HG03039 (cell line): ENCODE results near the gene PPP1R11.
"Not testable (repeated sequence)": the region's sequence is repeated elsewhere in the genome, so short reads cannot be mapped to it uniquely, and the experiment has no call there.

ENCODE experiments used
- ATAC-seq: cut with Tn5 transposase; IDR thresholded peaks from one replicate; pipeline ENCODE4 v1.9.1; 2021; ENCODE audit warnings: mild to moderate bottlenecking, moderate library complexity; ENCODE audit not compliant: unreplicated experiment

PPP1R11 gene

DNA sequence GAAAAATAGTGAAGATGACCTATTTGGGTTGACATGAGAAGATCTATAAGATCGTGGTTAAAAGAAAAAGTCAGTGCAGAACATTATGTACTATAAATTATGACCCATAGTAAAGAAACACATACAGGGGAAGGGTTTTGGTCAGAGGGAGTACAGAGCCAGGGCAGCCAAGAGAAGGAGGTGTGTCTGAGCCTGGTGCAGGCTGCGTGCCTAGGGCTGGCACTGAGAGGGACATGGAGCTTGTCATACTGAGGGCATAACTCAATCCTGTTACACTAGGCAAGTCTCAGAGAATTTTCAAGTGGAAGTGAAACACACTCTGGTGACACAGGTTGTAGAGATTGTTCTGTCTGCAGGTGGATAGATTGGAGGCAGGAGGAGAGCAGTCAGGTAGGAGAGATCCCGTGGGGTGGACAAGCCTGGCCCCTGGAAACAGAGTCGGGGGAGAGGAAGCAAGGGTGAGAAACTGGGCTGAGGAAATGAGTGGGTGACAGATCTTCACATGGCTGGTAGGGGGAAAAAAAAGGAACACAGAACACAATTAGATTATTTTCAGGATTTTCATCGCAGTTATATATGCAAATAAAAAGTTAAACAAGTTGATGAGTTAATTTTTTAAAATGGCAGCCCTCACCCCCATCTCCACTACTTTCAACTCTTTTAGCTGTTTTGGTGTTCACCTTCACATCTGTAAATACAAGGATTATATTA is 27.1 kb downstream of the PPP1R11 start:
- no peak for ATAC-seq

DNA sequence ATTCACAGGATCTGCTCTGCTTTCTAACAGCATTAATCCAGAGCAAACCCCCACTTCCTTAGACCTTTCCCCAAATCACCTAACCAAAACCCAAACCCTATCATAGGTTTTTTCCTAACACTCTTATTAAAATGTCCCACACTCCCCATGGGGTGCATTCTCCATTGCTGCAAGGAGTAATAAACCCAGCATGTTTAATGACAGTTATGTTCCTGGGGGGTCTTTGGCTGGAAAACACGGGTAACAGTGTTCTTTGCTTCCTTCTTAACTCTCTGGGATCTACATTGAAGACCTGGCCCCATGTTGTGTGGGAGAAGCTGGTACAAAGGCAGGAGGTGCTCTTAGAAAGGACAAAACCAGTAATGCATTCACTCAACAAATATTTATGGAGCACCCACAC is 29.8 kb downstream of the PPP1R11 start:
- ATAC-seq = no peak

DNA sequence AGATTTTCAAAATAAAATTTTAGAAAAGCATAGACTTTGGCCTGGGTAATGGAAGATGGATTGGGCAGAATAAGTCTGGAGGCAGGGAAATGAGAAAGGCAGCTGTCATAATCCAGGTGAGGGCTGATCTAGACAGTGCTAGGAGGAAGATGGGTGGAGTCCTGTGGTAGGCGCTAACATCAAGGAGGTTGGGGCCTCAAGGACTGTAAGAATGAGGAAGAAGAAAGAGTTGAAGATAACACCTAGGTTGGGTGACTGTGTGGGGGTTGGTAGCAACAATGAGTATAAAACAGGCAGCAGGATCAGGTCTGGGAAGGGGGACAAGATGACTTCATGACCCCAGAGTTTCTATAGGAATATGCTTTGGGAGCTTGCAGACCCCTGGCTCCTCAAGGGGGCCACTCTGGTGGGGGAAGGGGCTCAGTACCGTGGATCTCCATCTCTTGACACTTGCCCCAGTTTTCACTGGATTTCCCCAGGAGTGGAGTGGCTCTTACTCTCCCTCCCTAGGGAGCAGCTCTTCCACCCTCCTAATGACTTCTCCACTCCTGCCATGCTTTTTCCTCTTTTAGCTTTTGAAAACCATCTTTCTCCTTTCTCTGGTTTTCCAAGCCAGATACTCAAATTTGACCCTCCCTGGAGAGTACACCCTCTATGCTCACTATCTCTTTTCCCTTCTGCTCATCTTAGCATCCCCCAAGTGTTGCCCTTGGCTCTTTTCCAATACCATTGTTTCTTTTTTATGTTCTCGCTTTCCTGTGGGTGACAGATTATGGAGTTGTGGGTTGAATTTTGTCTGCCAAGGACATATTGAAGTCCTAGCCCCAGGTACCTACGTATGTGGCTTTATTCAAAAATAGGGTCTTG is 31.1 kb downstream of the PPP1R11 start:
- ATAC-seq = no peak

DNA sequence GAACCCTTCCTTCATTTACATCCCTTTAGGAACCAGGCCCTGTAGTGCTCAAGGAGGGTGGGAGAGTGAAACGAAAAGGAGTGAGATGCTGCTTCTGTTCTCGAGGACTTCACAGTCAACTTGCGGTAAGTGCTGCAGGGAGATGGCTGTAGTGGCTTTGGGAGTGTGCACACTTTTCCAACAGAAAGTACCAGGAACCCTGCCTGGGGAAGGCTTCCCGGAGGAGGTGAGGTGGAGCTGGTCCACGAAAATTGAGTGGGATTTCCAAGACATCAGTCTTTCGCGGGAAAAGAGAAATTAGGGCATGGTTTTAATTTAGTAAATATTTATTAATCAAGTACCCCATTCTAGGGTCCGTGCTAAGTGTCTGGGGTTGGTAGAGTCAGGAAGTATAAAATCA is 33.2 kb downstream of the PPP1R11 start:
- ATAC-seq = no peak

DNA sequence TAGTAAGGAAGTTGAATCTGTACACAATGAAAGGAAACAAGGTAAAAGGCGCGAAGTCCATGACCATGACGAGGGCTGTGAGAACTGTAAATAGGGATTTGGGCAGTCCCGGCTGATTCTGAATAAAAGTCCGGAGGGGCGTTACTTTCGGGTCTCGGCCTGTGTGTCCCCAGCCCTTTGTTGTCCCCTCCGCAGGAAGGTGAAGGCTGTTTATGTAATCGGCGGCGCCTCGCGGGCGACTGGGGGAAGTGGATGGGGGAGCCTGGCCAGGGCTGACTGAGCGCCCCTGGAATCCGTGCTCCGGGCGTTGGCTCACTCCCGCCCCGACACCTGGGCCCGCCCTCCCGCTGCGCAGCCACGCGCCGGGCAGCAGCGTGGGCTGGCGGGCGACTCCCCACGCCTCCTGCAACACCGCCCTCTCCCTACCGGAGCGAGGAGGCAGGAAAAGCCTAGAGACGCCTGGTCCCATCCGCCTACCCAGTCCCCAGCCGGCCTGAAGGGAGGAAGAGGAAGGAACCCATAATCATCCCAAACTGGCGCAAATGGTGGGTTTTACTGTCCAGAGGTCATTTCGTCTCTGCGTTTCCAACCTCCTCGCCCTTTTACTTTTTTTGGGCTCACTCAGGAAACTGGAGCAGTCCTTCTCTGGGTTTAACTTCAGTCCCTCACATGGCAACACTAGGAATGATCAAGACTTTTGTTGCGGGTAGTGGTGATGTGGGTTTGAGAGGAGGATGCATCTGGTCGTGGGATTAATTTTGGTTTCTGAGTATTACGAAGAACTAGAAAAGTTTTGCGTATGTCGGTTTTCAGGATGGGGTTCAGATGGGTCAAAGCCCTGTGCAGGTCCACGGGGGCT is 33.8 kb downstream of the PPP1R11 start:
- ATAC-seq = no peak

DNA sequence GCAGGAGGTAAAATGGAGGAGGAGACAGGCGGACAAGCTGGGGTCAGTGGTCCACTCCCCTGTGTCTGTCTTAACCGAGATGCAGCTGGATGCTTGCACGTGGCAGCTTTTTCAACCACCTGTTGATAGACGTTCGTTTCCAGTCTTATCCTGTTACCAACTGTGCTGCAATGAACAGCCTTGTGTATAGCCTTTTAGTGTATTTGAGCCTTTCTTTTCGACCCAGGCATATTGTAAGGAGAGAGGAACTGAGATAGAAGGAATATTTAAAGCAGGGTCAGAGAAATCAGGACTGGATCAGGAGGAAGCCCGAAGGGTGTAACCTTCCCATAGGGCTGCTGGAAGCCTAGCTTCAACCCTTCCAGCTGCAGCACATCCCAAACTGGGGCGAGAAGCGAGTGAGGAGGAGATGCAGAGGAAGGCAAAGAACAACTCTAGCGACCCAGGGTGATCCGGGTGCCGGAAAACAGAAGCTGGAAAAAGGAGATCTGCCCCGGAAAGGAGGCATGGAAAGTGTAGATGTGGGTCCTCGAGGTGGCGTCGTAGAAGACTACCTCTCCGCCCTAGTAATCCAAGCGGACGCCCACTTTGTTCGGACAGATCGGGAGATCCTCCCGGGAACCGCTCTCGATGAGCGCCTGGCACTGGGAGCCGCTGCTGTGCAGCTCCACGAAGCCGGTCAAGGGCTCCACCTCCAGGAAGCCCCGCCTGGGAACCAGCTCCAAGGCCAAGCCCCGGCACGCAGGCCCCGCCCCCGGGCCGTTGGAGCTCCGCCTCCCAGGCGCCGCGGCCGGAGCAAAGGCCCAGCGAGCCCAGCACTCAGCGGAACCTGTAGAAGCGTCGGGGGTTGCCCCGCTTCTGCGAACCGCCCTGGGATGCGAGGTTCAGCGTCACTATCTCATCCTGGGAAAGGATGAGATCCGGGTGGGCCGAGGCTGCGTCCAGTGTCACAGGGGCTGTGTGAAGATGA is 34.7 kb downstream of the PPP1R11 start:
- no peak for ATAC-seq

DNA sequence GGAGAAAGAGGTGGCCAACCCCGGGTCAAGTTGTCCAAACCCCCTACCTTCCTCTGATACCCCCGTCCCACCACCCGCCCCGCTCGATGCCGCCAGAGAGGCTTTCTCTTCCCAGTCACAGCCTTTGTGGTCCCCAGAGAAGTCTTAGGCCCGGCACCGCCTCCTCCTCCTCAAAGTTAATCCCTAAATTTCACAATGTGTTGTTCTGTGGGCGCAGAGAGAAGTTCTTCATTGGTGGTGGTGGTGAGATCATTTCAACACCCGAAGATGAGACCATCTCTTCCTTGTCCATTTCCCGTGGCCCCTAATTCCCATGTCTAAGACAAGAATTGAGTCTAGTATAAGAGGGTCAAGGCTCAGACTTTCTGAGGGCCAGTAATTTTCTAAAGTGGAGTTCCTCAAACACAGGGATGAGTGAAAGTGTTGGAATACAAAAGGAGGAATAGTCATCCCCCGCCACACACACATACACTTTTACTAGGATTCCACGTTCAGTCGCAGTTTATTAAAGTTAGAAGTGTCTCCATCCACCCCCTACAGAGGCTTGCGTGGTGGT is 35.5 kb downstream of the PPP1R11 start:
- ATAC-seq = no peak

DNA sequence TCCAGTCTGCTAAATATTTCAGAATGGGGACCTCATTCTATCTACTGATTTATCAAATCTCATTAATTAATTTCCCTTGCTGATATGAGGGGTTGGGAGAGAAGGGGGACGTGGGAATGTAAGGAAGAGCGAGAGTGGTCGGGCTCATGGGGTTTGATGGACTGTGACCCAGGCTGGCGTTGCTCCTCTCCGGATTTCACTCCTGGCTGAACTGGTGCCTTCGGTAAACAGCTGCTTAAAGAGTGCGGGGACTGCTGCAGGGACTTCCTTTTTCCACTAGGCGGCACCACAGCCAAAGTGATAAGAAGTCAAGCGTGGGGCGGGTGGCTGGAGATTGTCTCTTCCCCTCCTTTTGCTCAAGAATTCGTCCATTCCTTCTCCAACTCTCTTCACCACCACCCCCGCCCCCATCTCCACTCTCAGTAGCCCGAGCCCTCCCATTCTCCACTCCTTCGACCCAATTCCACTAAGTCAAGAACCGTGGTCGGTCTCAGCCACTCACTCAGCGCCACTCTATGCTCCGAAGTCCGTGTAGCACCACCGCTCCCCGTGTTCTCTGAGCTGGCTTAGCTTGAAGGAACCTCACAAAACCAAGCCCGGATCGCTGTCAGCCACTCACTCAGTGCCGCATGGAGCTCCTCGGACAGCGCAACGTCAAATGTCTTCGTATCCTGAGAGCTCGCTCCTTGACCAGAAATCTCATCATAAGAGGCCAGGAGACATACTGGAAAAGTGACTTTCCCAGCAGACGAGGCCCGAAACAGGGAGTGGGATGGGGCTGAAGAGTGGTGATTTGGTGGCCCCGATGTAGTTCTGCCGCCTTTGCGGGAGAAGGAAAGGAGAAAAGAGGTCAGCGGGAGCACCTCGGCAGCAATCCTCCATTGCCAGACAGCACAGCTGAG is 36.2 kb downstream of the PPP1R11 start:
- ATAC-seq = peak; percentile 72

DNA sequence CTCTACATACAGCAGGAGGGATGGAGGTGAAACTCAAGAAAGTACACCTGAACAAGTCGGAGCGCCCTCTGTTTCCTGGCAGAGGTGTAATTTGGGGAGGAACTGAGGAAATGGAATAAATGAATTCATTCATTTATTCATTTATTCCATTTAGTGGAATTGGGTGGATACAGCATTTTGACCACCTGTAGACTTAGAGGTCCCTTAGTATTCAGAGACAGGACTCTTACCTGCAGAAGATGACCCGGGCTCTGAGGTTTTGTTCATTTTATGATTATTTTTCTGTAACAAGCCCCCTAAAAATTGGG is 36.8 kb downstream of the PPP1R11 start:
- no peak for ATAC-seq

DNA sequence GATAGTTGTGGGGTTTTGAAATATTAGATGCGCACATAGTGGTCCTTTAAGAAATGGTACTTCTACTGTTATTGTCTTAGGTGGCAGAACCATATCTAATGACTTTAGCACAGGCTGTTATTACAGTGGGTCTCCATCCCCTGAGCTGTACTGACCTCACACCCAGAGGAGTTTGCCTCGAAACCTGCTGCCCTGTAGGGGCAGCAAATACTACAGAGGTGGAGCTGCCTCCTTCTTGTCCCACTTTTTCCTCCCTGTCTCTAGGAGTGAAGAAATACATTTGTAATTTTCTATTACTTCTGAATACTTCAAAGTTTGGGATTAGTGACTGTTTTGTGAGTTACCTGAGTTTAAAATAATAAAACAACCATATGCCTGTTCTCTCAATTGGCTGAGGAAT is 37.7 kb downstream of the PPP1R11 start:
- ATAC-seq = no peak

DNA sequence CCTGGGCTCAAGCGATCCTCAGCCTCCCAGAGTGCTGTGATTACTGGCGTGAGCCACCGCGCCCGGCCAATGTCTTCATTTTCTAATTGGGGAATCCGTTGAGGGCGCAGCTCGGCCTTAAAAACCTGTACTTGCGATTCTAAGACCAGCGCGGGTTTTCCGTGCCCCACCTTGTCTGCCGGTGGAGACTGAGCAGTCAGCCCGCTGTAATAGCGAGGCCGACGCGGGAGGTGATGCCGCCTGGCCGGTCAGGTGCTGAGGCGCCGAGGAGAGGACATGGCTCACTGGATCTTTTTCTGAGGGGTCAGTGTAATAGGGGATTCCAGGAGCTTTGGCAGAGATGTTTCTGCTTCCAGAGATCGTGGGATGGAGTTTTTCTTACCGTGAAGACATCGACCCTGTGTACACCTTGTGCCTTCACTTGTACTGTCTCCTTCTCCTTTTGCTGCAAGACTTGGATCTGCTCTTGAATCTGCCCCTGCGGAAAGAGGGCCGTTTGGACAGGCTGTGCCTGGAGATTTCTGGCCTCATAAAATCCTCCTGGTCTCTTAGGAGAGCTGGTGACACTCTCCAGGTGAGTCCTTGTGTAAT is 44.4 kb downstream of the PPP1R11 start:
- ATAC-seq = no peak

DNA sequence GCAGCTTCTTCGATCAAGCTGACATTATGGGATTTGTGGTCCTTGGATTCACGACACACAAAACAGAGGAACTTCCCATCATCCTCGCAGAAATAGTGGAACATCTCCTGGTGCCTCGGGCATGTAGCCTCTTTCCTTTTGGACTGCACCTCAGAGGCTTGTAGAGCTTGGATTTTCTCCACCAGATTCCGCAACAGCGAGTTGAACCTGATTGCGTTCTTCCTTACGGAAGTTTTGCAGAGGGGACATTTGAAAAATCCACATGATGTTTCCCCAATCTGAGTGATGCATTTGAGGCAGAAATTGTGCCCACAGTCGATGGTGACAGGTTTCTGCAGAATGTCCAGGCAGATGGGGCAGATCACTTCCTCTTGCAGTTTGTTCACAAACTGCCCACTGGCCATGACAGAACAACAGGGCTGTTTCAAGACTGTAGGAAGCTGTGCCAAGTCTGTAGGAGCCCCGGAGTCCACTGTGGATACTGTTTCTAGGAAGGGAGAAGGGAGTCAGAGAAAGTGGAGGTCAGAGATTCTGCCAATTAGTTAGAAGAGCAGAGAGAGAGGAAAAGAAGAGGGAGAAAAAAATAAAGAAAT is 45.5 kb downstream of the PPP1R11 start:
- no peak for ATAC-seq

DNA sequence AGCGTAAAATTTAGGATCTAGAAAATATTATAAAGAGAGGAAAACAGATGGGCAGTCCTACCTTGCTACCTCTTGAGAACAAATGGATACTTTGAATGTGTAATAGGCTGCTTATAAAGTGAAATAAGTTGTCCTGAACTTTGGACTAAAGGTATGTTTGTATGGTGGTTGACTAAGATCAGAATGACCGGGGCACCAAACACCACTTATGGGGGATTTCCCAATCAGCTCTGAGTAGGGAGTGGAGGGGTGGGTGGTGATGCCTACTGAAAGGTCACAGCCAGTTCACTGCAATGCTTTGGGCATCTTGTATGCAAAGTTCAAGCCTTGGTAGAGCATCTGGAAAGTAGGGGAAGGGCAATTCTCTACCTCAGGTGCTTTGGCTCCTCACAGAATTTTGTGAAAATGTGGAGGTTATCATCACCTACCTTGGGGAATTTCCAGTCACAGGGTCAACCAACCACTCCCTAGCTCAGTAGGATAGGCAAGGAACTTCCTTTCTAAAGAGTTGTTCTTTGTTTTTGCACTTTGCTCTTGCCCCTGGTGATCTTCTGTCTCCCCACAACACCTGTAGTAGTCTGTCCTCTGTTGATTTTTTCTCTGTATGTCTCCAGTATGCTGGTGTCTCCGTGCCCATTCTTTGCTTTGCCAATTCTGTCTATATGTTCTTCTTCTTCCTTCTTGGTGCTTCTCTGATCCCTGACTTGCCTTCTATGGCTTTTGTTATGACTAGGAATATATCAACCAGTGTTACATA is 46.2 kb downstream of the PPP1R11 start, which contains the start of gene TRIM31:
Gene TRIM31, minus strand, starts transcription at position 88 of the 757 bp plus-strand sequence. CDS start 285 bp downstream, outside the sequence.
- ATAC-seq = no peak

DNA sequence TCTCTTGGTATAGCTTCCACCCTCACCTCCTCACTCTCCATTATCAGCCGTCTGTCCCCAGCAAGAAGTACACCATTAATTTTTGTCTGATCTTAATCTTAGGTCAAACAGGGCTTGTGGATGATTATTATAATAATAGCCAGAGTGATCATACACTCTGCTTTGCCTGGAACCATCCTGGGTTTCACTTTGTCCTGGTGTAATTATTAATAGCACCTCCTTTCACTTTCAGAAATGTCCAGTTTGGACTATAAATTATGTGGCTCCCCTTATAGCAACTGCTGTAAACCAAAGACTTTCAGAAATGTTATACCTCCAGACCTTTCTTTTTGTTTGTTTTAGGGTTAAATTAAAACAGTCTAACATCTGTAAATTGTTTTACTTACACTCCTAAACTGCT is 46.8 kb downstream of the PPP1R11 start:
- ATAC-seq = no peak

DNA sequence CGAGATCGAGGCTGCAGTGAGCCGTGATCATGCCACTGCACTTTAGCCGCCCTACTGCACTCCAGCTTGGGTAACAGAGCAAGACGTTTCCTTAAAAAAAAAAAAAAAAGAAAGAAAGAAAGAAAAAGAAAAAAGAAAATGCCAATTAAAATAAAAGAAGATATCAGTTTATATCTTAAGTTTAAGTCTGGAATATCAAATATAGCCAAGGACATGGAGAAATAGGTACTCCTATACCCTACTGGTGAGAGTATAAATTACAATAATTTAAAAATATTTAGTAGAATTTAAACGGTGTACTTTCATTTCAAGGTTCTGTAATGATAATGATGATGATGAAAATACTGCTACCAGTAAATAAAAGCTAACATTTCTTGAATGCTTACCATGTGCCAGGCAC is 49.7 kb downstream of the PPP1R11 start:
- no peak for ATAC-seq

DNA sequence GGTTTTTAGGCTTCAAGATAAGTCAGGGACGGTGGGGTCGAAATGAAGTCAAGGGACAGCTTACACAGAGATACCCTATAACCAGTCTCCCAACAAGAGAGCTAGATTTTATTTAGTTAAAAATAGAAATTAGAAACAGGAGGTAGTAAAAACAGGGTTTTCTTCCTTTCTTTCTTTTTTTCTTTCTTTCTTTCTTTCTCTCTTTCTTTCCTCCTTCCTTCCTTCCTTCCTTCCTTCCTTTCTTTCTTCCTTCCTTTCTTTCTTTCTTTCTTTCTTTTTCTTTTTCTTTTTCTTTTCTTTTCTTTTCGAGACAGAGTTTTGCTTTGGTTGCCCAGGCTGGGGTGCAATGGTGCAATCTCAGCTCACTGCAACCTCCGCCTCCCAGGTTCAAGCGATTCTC is 51.7 kb downstream of the PPP1R11 start:
- not testable (repeated sequence) for ATAC-seq
